GM12878 (cell line): Measurements from ENCODE around the gene SLC9A8.

Experiments
- CBX5 ChIP-seq: sonication (generic); IDR thresholded peaks from 2 replicates; pipeline ENCODE4 v1.6.1; 2016; ENCODE audit warnings: low read depth, moderate library complexity, mild to moderate bottlenecking, inconsistent platforms
- EP300 ChIP-seq, 2 experiments: fragments of 150-350 bp in 1 of 2; IDR thresholded peaks; 2 replicates each; pipeline ENCODE4 v1.6.1; 2011 to 2012; ENCODE audit warnings: low read depth in 2 of 2, low read length in 2 of 2, borderline replicate concordance in 1 of 2, improper control_type of control experiment in 1 of 2, inconsistent platforms in 1 of 2; ENCODE audit not compliant: control insufficient read depth in 1 of 2
- EZH2 ChIP-seq: IDR thresholded peaks from 2 replicates; pipeline ENCODE4 v1.6.1; 2012; ENCODE audit warnings: low read depth, mild to moderate bottlenecking, control low read depth, inconsistent platforms, low read length, borderline replicate concordance; ENCODE audit not compliant: control insufficient read depth
- NRF1 ChIP-seq: conservative IDR thresholded peaks from 2 replicates; pipeline ENCODE4 v1.6.1; 2011; ENCODE audit warnings: mild to moderate bottlenecking, low read depth, low read length, improper control_type of control experiment
- POLR2AphosphoS5 ChIP-seq: IDR thresholded peaks from 2 replicates; pipeline ENCODE4 v1.6.1; 2011; ENCODE audit warnings: mild to moderate bottlenecking, low read length, inconsistent platforms
- SIX5 ChIP-seq: IDR thresholded peaks from 2 replicates; pipeline ENCODE4 v1.6.1; 2011; ENCODE audit warnings: mild to moderate bottlenecking, low read depth, low read length, moderate library complexity; ENCODE audit not compliant: severe bottlenecking
- SRF ChIP-seq, 2 experiments: IDR thresholded peaks; 2 replicates each; pipeline ENCODE4 v1.6.1; 2011; ENCODE audit warnings: low read depth in 2 of 2, low read length in 2 of 2, mild to moderate bottlenecking in 1 of 2, moderate library complexity in 1 of 2
- ZNF207 ChIP-seq: fragments of 450-650 bp; IDR thresholded peaks from 2 replicates; pipeline ENCODE4 v1.6.1; 2014; ENCODE audit warnings: antibody characterized with exemption, mild to moderate bottlenecking, borderline replicate concordance
- TF ChIP-seq, protein P1 (sequence below), 3 experiments: IDR thresholded peaks in 2 of 3; conservative IDR thresholded peaks in 1 of 3; 2 replicates each; pipeline ENCODE4 v1.5.1; 2011; ENCODE audit warnings: low read depth in 3 of 3, low read length in 3 of 3, mild to moderate bottlenecking in 3 of 3, control low read depth in 2 of 3, moderate library complexity in 2 of 3, inconsistent platforms in 1 of 3, mixed read lengths in 1 of 3; ENCODE audit not compliant: control insufficient read depth in 2 of 3, insufficient read depth in 1 of 3; ENCODE audit errors: extremely low read depth in 1 of 3
- TF ChIP-seq, protein P2 (sequence below): fragments of 450-650 bp; IDR thresholded peaks from 2 replicates; pipeline ENCODE4 v1.6.1; 2016; ENCODE audit warnings: mild to moderate bottlenecking

DNA sequence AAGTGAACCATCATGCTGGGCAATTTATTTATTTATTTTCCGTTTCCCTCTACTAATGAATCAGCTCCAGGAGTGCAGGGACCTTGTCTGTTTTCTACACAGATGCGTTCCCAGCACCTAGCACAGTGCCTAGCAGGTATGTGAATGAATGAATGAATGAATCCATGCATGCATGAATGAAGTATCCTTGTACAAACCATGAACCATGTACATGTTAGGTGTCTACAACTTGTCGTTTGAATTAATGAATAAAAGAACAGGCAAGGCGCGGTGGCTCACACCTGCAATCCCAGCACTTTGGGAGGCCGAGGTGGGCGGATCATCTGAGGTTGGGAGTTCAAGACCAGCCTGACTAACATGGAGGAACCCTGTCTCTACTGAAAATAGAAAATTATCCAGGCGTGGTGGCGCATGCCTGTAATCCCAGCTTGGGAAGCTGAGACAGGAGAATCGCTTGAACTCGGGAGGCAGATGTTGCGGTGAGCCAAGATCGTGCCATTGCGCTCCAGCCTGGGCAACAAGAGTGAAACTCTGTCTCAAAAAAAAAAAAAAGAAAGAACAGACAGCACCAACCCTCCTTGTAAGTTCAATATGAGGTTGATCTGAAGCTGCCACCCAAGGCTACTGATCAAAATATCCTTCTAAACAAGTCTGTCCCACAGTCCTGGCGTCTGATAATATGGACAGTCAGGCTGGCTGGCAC, 27.3 kb upstream of the SLC9A8 start:
- TF ChIP-seq NRF1: no peak
- TF ChIP-seq, protein P1, sequence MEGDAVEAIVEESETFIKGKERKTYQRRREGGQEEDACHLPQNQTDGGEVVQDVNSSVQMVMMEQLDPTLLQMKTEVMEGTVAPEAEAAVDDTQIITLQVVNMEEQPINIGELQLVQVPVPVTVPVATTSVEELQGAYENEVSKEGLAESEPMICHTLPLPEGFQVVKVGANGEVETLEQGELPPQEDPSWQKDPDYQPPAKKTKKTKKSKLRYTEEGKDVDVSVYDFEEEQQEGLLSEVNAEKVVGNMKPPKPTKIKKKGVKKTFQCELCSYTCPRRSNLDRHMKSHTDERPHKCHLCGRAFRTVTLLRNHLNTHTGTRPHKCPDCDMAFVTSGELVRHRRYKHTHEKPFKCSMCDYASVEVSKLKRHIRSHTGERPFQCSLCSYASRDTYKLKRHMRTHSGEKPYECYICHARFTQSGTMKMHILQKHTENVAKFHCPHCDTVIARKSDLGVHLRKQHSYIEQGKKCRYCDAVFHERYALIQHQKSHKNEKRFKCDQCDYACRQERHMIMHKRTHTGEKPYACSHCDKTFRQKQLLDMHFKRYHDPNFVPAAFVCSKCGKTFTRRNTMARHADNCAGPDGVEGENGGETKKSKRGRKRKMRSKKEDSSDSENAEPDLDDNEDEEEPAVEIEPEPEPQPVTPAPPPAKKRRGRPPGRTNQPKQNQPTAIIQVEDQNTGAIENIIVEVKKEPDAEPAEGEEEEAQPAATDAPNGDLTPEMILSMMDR (IDR thresholded peaks at IDR 0.05 in 2 of 3, conservative IDR thresholded peaks at IDR 0.05 in 1 of 3; ENCODE audit: control insufficient read depth in 2 of 3, extremely low read depth in 1 of 3, insufficient read depth in 1 of 3, low read depth in 3 of 3, low read length in 3 of 3): no peak
- TF ChIP-seq, protein P2, sequence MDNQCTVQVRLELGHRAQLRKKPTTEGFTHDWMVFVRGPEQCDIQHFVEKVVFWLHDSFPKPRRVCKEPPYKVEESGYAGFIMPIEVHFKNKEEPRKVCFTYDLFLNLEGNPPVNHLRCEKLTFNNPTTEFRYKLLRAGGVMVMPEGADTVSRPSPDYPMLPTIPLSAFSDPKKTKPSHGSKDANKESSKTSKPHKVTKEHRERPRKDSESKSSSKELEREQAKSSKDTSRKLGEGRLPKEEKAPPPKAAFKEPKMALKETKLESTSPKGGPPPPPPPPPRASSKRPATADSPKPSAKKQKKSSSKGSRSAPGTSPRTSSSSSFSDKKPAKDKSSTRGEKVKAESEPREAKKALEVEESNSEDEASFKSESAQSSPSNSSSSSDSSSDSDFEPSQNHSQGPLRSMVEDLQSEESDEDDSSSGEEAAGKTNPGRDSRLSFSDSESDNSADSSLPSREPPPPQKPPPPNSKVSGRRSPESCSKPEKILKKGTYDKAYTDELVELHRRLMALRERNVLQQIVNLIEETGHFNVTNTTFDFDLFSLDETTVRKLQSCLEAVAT: no peak
- TF ChIP-seq EP300 (IDR thresholded peaks at IDR 0.05; ENCODE audit: borderline replicate concordance in 1 of 2, control insufficient read depth in 1 of 2, low read depth in 2 of 2, low read length in 2 of 2): no peak
- TF ChIP-seq CBX5: no peak
- no peak for TF ChIP-seq SRF (IDR thresholded peaks at IDR 0.05; ENCODE audit: low read depth in 2 of 2, low read length in 2 of 2)
- no peak for TF ChIP-seq SIX5
- no peak for TF ChIP-seq EZH2
- no peak for TF ChIP-seq POLR2AphosphoS5
- no peak for TF ChIP-seq ZNF207
